ENCODE measurements around the gene ZNF227. TPM values are rescaled to one million over a fixed set of nuclear protein-coding genes. Genes with fewer than 3 reads are reported as not detected.
A peak's percentile ranks its signal among the peaks of the same experiment; 100 is the strongest.

The ZNF227 gene
- total and polyA plus RNA-seq, 9 of the 15 experiments (the other 6 are each of a cell fraction or from before 2014, with no cell fraction given), result 3.0 to 15.1 (median 10.0) TPM

DNA sequence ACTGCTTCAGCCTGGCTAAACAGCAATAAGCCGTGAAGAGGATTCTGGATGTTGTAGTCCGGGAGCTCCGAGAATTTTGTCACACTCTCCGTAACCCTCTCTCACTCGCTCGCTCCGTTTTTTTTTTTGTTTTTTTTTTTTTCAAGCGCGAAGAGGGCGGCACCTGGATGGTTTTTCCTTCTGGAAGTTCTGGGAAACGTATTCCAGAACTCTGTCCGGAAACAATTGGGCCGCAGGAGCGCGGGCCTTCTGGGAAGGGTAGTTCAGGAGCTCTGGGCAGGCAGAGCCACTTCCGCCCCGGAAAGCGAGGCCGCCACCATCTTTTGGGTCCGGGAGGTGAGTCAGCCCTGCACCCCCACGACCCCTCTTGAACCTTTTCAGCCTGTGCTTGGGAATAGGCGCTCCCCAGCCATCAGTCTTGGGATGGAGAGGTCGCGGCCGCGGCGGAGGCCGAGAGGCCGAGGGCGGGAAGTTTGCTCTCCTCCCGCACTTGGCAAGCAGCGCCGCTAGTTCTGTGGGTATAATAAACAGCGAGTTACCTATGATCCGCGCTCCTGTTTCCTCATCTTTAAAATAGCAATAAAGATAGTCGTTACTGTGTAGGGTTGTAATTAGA, at the start of gene ZNF227 (continued):
- TF ChIP-seq KLF10 (CRISPR knock-in tag; IDR thresholded peaks at IDR 0.05), result no peak
- TF ChIP-seq KDM4B (IDR thresholded peaks at IDR 0.05; ENCODE audit: borderline replicate concordance in 2 of 2, low read depth in 1 of 2), result peak in 1 of 2 experiments; percentile 74; a peak in 1 of 4 replicates
- TF ChIP-seq ELK3 (CRISPR knock-in tag; IDR thresholded peaks at IDR 0.05), result no peak
- no peak for TF ChIP-seq KAT8 (IDR thresholded peaks at IDR 0.05; ENCODE audit: low read depth)
- no peak for TF ChIP-seq TAF9B (IDR thresholded peaks at IDR 0.05; ENCODE audit: partially characterized antibody)
- no peak for TF ChIP-seq GTF2A2 (tag; IDR thresholded peaks at IDR 0.05)
- no peak for TF ChIP-seq FOXA1 (IDR thresholded peaks at IDR 0.05; ENCODE audit: borderline replicate concordance)
- TF ChIP-seq CTCFL (IDR thresholded peaks at IDR 0.05; ENCODE audit: borderline replicate concordance, insufficient read depth, low read depth, low read length, poor library complexity, severe bottlenecking), result no peak
- TF ChIP-seq FOXK1 (CRISPR knock-in tag; IDR thresholded peaks at IDR 0.05; ENCODE audit: borderline replicate concordance), result no peak
- TF ChIP-seq ELK1 (CRISPR knock-in tag; IDR thresholded peaks at IDR 0.05), result no peak
- TF ChIP-seq HMBOX1 (IDR thresholded peaks at IDR 0.05), result no peak
- no peak for TF ChIP-seq HMG20A (CRISPR knock-in tag; conservative IDR thresholded peaks at IDR 0.05)
- TF ChIP-seq PHB2 (IDR thresholded peaks at IDR 0.05; ENCODE audit: low read depth), result no peak
- no peak for TF ChIP-seq SRF (CRISPR knock-in tag; IDR thresholded peaks at IDR 0.05)
- no peak for TF ChIP-seq EHMT2 (IDR thresholded peaks at IDR 0.05)
- TF ChIP-seq MCM5 (IDR thresholded peaks at IDR 0.05; ENCODE audit: low read depth), result no peak
- TF ChIP-seq SNIP1 (IDR thresholded peaks at IDR 0.05; ENCODE audit: low read depth), result no peak
- no peak for TF ChIP-seq KAT2B (IDR thresholded peaks at IDR 0.05; ENCODE audit: low read depth, low read length)
- no peak for TF ChIP-seq NRF1 (conservative IDR thresholded peaks at IDR 0.05 in 1 of 2, IDR thresholded peaks at IDR 0.05 in 1 of 2)
- TF ChIP-seq, protein P1, sequence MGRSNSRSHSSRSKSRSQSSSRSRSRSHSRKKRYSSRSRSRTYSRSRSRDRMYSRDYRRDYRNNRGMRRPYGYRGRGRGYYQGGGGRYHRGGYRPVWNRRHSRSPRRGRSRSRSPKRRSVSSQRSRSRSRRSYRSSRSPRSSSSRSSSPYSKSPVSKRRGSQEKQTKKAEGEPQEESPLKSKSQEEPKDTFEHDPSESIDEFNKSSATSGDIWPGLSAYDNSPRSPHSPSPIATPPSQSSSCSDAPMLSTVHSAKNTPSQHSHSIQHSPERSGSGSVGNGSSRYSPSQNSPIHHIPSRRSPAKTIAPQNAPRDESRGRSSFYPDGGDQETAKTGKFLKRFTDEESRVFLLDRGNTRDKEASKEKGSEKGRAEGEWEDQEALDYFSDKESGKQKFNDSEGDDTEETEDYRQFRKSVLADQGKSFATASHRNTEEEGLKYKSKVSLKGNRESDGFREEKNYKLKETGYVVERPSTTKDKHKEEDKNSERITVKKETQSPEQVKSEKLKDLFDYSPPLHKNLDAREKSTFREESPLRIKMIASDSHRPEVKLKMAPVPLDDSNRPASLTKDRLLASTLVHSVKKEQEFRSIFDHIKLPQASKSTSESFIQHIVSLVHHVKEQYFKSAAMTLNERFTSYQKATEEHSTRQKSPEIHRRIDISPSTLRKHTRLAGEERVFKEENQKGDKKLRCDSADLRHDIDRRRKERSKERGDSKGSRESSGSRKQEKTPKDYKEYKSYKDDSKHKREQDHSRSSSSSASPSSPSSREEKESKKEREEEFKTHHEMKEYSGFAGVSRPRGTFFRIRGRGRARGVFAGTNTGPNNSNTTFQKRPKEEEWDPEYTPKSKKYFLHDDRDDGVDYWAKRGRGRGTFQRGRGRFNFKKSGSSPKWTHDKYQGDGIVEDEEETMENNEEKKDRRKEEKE (IDR thresholded peaks at IDR 0.05; ENCODE audit: borderline replicate concordance in 1 of 2, control insufficient read depth in 1 of 2, low read depth in 2 of 2, low read length in 1 of 2), result no peak
